Measurements from ENCODE around the gene RPL18A. TPM values are rescaled to one million over a fixed set of nuclear protein-coding genes. Genes with fewer than 3 reads are reported as not detected.

Gene RPL18A
- total RNA-seq, 4 donors from 2014 or later: 649 to 2,637 (median 1,942) TPM

DNA sequence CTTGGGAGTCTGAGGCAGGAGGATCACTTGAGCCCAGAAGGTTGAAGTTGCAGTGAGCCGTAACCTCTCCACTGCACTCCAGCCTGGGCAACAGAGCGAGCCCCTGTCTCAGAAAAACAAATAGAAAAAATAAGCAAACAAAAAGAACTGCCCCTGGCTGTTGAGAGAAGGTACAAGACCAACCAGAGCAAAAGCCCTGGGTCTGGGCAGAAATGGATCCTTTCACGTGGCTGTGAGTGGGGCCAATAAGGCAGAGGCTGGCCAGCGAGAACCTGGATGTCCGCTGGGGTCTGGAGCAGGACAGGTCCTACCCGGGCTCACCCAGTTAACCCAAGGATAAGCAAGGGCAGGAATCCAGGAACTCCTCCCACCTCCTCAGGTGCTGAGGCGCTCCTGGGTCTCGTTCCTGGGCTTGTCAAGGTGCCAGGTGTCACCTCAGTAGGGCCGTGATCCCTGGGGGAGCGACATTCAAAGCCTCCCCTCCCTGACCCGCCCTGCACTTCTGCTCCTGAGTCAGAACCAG is 7.3 kb downstream of the RPL18A start:
- H3K4me3 ChIP-seq: no peak overlapping the region
- intact Hi-C loops (cut with DNase I; ENCODE audit: low total_unique reads): loop anchor here (10.0 kb wide), 1 partner anchor 128 kb away; no protein-coding TSS in a partner anchor
- peaks cover 0 to 16% of the 10 kb centered on the region in 2 donors for H3K27me3 ChIP-seq
- no peaks in the 10 kb centered on the region for H3K4me1 ChIP-seq
- no peak for DNase-seq
- no peaks in the 10 kb centered on the region for H3K36me3 ChIP-seq
- TF ChIP-seq, protein P1, sequence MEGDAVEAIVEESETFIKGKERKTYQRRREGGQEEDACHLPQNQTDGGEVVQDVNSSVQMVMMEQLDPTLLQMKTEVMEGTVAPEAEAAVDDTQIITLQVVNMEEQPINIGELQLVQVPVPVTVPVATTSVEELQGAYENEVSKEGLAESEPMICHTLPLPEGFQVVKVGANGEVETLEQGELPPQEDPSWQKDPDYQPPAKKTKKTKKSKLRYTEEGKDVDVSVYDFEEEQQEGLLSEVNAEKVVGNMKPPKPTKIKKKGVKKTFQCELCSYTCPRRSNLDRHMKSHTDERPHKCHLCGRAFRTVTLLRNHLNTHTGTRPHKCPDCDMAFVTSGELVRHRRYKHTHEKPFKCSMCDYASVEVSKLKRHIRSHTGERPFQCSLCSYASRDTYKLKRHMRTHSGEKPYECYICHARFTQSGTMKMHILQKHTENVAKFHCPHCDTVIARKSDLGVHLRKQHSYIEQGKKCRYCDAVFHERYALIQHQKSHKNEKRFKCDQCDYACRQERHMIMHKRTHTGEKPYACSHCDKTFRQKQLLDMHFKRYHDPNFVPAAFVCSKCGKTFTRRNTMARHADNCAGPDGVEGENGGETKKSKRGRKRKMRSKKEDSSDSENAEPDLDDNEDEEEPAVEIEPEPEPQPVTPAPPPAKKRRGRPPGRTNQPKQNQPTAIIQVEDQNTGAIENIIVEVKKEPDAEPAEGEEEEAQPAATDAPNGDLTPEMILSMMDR (IDR thresholded peaks at IDR 0.05): no peak
- TF ChIP-seq POLR2A (IDR thresholded peaks at IDR 0.05): no peak
- no peak overlapping the region for H3K27ac ChIP-seq
- no peaks in the 10 kb centered on the region for H3K9me3 ChIP-seq

DNA sequence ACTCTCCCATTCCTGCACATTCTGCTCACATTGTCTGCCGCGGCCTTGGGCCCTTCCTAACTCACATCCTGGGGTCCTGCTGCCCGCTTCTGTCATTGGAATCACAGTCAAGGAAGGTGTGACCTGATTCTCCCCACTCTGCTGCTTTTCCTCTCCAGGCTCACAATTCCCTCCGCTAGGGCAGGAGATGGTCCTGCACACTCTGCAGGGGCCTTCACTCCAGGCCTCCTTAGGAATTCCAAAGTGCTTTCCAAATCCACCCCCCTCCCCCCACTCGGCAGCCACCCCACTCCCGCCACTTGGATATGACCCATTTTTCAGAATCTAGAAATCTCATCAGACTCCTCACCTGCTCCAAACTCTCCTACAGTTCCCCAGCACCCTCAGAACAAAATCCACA is 9.0 kb downstream of the RPL18A start:
- DNase-seq: no peak
- no peak overlapping the region for H3K27ac ChIP-seq
- H3K27me3 ChIP-seq: peaks cover 15 to 32% of the 10 kb centered on the region in 2 donors
- H3K9me3 ChIP-seq: no peaks in the 10 kb centered on the region
- no peak overlapping the region for H3K4me3 ChIP-seq
- TF ChIP-seq, protein P1 (IDR thresholded peaks at IDR 0.05): no peak
- TF ChIP-seq POLR2A (IDR thresholded peaks at IDR 0.05): no peak
- intact Hi-C loops (cut with DNase I; ENCODE audit: low total_unique reads): loop anchor here (10.0 kb wide), 1 partner anchor 126 kb away; no protein-coding TSS in a partner anchor
- H3K36me3 ChIP-seq: no peaks in the 10 kb centered on the region
- no peaks in the 10 kb centered on the region for H3K4me1 ChIP-seq

DNA sequence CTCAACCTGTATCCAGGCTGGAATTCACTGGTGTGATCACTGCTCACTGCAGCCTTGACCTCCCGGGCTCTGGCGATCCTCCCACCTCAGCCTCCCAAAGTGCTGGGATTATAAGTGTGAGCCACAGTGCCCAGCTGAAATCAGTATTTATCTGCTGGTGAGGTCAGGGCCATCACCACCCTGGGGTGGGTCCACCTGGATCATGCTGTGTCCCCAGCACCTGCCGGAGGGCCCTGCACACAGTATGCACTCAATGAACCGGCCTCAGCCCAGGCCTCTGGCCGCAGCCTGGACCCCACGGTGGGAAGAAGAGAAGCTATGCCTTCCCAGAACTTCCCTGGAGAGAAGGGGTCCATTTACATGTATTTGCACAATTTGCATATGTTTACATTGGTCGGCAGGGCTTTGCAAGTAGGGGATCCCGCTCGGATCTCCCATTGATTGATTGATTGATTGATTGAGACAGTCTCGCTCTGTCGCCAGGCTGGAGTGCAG is 9.5 kb downstream of the RPL18A start:
- no peak overlapping the region for H3K27ac ChIP-seq
- intact Hi-C loops (cut with DNase I; ENCODE audit: low total_unique reads): loop anchor here (10.0 kb wide), 1 partner anchor 126 kb away; no protein-coding TSS in a partner anchor
- H3K4me3 ChIP-seq: no peak overlapping the region
- peaks cover 19 to 37% of the 10 kb centered on the region in 2 donors for H3K27me3 ChIP-seq
- no peaks in the 10 kb centered on the region for H3K9me3 ChIP-seq
- DNase-seq: no peak
- no peaks in the 10 kb centered on the region for H3K4me1 ChIP-seq
- TF ChIP-seq POLR2A (IDR thresholded peaks at IDR 0.05): no peak
- TF ChIP-seq, protein P1 (IDR thresholded peaks at IDR 0.05): no peak
- no peaks in the 10 kb centered on the region for H3K36me3 ChIP-seq

DNA sequence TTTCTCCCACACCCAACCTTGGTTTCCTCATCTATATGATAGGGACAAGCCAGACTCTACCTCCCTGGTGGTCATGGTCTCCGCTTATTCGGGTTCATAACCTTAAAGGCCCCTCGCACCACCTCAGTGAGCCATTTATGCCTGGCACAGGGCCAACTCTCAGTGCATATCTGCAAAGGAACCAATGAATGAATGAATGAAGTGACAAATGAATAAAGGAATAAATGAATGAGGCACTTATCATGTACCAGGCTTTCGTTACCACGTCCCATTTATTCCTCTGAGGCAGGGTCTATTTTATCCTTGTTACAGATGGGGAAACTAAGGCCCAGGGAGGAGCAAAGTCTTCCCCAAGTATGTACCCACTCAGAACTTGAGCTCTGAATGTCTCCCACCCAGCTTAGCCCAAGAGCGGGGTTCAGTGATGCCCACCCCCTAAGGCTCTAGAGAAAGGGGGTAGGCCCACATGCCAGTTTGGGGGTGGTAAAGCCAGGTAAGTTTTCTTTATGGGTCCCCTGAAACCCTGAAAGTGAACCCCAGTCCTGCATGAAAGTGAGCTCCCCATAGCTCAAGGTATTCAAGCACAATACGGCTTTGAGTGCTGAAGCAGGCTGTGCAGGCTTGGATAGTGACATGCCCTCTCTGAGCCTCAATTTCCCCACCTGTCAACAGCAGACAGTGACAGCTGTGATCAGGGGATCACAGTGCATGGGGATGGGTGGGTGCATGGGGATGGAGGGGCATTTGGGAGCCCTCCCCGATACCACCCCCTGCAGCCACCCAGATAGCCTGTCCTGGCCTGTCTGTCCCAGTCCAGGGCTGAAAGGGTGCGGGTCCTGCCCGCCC is 11.5 kb downstream of the RPL18A start:
- H3K27me3 ChIP-seq: peaks cover 24 to 43% of the 10 kb centered on the region in 2 donors
- no peaks in the 10 kb centered on the region for H3K36me3 ChIP-seq
- no peaks in the 10 kb centered on the region for H3K9me3 ChIP-seq
- no peak for TF ChIP-seq POLR2A (IDR thresholded peaks at IDR 0.05)
- TF ChIP-seq, protein P1 (IDR thresholded peaks at IDR 0.05): no peak
- DNase-seq: no peak
- no peak overlapping the region for H3K27ac ChIP-seq
- H3K4me1 ChIP-seq: no peaks in the 10 kb centered on the region
- H3K4me3 ChIP-seq: no peak overlapping the region
- intact Hi-C loops (cut with DNase I; ENCODE audit: low total_unique reads): no loop called here

DNA sequence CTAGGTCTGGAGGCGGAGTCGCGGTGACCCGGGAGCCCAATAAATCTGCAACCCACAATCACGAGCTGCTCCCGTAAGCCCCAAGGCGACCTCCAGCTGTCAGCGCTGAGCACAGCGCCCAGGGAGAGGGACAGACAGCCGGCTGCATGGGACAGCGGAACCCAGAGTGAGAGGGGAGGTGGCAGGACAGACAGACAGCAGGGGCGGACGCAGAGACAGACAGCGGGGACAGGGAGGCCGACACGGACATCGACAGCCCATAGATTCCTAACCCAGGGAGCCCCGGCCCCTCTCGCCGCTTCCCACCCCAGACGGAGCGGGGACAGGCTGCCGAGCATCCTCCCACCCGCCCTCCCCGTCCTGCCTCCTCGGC is 12.2 kb downstream of the RPL18A start, which contains the start of gene SLC5A5:
SLC5A5 (plus strand) TSS at position 68 of the 373 bp plus-strand sequence. CDS start 375 bp downstream, outside the sequence.
- TF ChIP-seq, protein P1 (IDR thresholded peaks at IDR 0.05): no peak
- no peak for TF ChIP-seq POLR2A (IDR thresholded peaks at IDR 0.05)
- no peak for DNase-seq
- intact Hi-C loops (cut with DNase I; ENCODE audit: low total_unique reads): no loop called here
- no peak within 1 kb of the TSS for H3K27ac ChIP-seq
- H3K27me3 ChIP-seq: peaks cover 24 to 43% of the 10 kb centered on the region in 2 donors
- no peaks in the 10 kb centered on the region for H3K36me3 ChIP-seq
- H3K9me3 ChIP-seq: no peaks in the 10 kb centered on the region
- no peak within 1 kb of the TSS for H3K4me3 ChIP-seq
- H3K4me1 ChIP-seq: no peaks in the 10 kb centered on the region
